HEK293 (cell line): ENCODE data around the gene ELL2.

ENCODE experiments used
- CTCF ChIA-PET: fragments of 350-600 bp; formaldehyde crosslinking; extraction: SDS; loops from one replicate; lab custom pipeline; 2021; ENCODE audit warnings: antibody characterized with exemption; lab: Yijun Ruan, JAX
- POLR2A ChIA-PET: fragments of 300-600 bp; formaldehyde crosslinking; extraction: SDS; loops from one replicate; lab custom pipeline; 2020; ENCODE audit warnings: antibody characterized with exemption, inconsistent platforms; lab: Yijun Ruan, JAX
- H3K27ac ChIP-seq: fragments of 200-500 bp; sonication (Bioruptor generic); 2 replicates; pipeline ENCODE4 v1.5.1; 2014; ENCODE audit warnings: low read depth, low read length, control low read depth, inconsistent platforms; ENCODE audit errors: extremely low read depth
- H3K36me3 ChIP-seq, 2 experiments: fragments of 200-500 bp in 1 of 2; sonication (Bioruptor generic) in 1 of 2; 1 replicate in 1 of 2; 2 replicates in 1 of 2; pipeline ENCODE4 v1.5.1; 2014 to 2017; ENCODE audit warnings: inconsistent platforms in 2 of 2, low read length in 2 of 2; ENCODE audit not compliant: control insufficient read depth in 2 of 2, insufficient read depth in 1 of 2
- H3K4me1 ChIP-seq: fragments of 200-500 bp; sonication (Bioruptor generic); 2 replicates; pipeline ENCODE4 v1.5.1; 2014; ENCODE audit warnings: mild to moderate bottlenecking, low read length, inconsistent platforms; ENCODE audit not compliant: control insufficient read depth, insufficient read depth
- H3K4me3 ChIP-seq: 2 replicates; pipeline ENCODE4 v1.5.1; 2011; ENCODE audit warnings: low read depth, mild to moderate bottlenecking, control low read depth, low read length, moderate library complexity
- H3K9me3 ChIP-seq: fragments of 200-500 bp; sonication (Bioruptor generic); 2 replicates; pipeline ENCODE4 v1.5.1; 2014; ENCODE audit warnings: low read depth, low read length, inconsistent platforms; ENCODE audit not compliant: control insufficient read depth, insufficient read depth
- REPIN1 ChIP-seq: fragments of 450-650 bp; formaldehyde crosslinking; IDR thresholded peaks from 2 replicates; pipeline ENCODE4 v1.5.1; 2017; ENCODE audit warnings: missing biosample characterization, missing genetic modification characterization, low read depth
- SCRT2 ChIP-seq: fragments of 450-650 bp; formaldehyde crosslinking; IDR thresholded peaks from 2 replicates; pipeline ENCODE4 v1.5.1; 2016; ENCODE audit warnings: missing biosample characterization, missing genetic modification characterization
- SP7 ChIP-seq: fragments of 450-650 bp; formaldehyde crosslinking; IDR thresholded peaks from 2 replicates; pipeline ENCODE4 v1.5.1; 2016; ENCODE audit warnings: missing biosample characterization, missing genetic modification characterization
- ZBTB1 ChIP-seq: fragments of 450-650 bp; formaldehyde crosslinking; IDR thresholded peaks from 2 replicates; pipeline ENCODE4 v1.5.1; 2016; ENCODE audit warnings: missing biosample characterization, missing genetic modification characterization
- ZBTB17 ChIP-seq: fragments of 450-650 bp; formaldehyde crosslinking; IDR thresholded peaks from 2 replicates; pipeline ENCODE4 v1.5.1; 2016; ENCODE audit warnings: missing biosample characterization, missing genetic modification characterization
- ZBTB7A ChIP-seq: fragments of 450-650 bp; formaldehyde crosslinking; IDR thresholded peaks from 2 replicates; pipeline ENCODE4 v1.5.1; 2016; ENCODE audit warnings: low read depth, missing biosample characterization, missing genetic modification characterization
- ZFP69B ChIP-seq: fragments of 450-650 bp; formaldehyde crosslinking; IDR thresholded peaks from 2 replicates; pipeline ENCODE4 v1.5.1; 2016; ENCODE audit warnings: missing biosample characterization, missing genetic modification characterization
- ZNF157 ChIP-seq: fragments of 450-650 bp; formaldehyde crosslinking; IDR thresholded peaks from 2 replicates; pipeline ENCODE4 v1.5.1; 2016; ENCODE audit warnings: missing biosample characterization, missing genetic modification characterization
- ZNF221 ChIP-seq: fragments of 450-650 bp; formaldehyde crosslinking; IDR thresholded peaks from 2 replicates; pipeline ENCODE4 v1.5.1; 2017; ENCODE audit warnings: missing biosample characterization, missing genetic modification characterization, borderline replicate concordance
- ZNF248 ChIP-seq: fragments of 450-650 bp; formaldehyde crosslinking; IDR thresholded peaks from 2 replicates; pipeline ENCODE4 v1.5.1; 2017; ENCODE audit warnings: missing biosample characterization, missing genetic modification characterization
- ZNF292 ChIP-seq: fragments of 450-650 bp; formaldehyde crosslinking; IDR thresholded peaks from 2 replicates; pipeline ENCODE4 v1.5.1; 2016; ENCODE audit warnings: low read depth, missing biosample characterization, missing genetic modification characterization, borderline replicate concordance
- ZNF37A ChIP-seq: fragments of 450-650 bp; IDR thresholded peaks from 2 replicates; pipeline ENCODE4 v1.5.1; 2018; ENCODE audit warnings: missing biosample characterization, missing genetic modification characterization
- ZNF416 ChIP-seq: fragments of 450-650 bp; formaldehyde crosslinking; IDR thresholded peaks from 2 replicates; pipeline ENCODE4 v1.5.1; 2016; ENCODE audit warnings: missing biosample characterization, missing genetic modification characterization
- ZNF561 ChIP-seq: fragments of 450-650 bp; IDR thresholded peaks from 2 replicates; pipeline ENCODE4 v1.5.1; 2018; ENCODE audit warnings: missing biosample characterization, missing genetic modification characterization, borderline replicate concordance
- ZNF610 ChIP-seq: fragments of 450-650 bp; formaldehyde crosslinking; IDR thresholded peaks from 2 replicates; pipeline ENCODE4 v1.5.1; 2016; ENCODE audit warnings: missing biosample characterization, missing genetic modification characterization, borderline replicate concordance
- ZNF623 ChIP-seq: fragments of 450-650 bp; formaldehyde crosslinking; IDR thresholded peaks from 2 replicates; pipeline ENCODE4 v1.5.1; 2016; ENCODE audit warnings: missing biosample characterization, missing genetic modification characterization
- ZNF658 ChIP-seq: fragments of 450-650 bp; formaldehyde crosslinking; IDR thresholded peaks from 2 replicates; pipeline ENCODE4; 2016; ENCODE audit warnings: missing biosample characterization, missing genetic modification characterization
- ZNF670 ChIP-seq: fragments of 450-650 bp; formaldehyde crosslinking; IDR thresholded peaks from 2 replicates; pipeline ENCODE4 v1.5.1; 2016; ENCODE audit warnings: missing biosample characterization, missing genetic modification characterization, low read depth
- ZNF830 ChIP-seq: fragments of 450-650 bp; IDR thresholded peaks from 2 replicates; pipeline ENCODE4 v1.5.0; 2018; ENCODE audit warnings: missing biosample characterization, missing genetic modification characterization, low read depth, mild to moderate bottlenecking, moderate library complexity
- ZNF843 ChIP-seq: fragments of 450-650 bp; formaldehyde crosslinking; IDR thresholded peaks from 2 replicates; pipeline ENCODE4 v1.5.1; 2016; ENCODE audit warnings: missing biosample characterization, missing genetic modification characterization
- ZSCAN30 ChIP-seq: fragments of 450-650 bp; IDR thresholded peaks from 2 replicates; pipeline ENCODE4 v1.5.1; 2018; ENCODE audit warnings: missing biosample characterization, mild to moderate bottlenecking, missing genetic modification characterization, moderate library complexity
- TF ChIP-seq, protein P1 (sequence below): fragments of 450-650 bp; formaldehyde crosslinking; IDR thresholded peaks from 2 replicates; pipeline ENCODE4 v1.5.1; 2016; ENCODE audit warnings: missing biosample characterization, missing genetic modification characterization
- TF ChIP-seq, protein P2 (sequence below): fragments of 450-650 bp; formaldehyde crosslinking; IDR thresholded peaks from 2 replicates; pipeline ENCODE4 v1.5.1; 2016; ENCODE audit warnings: missing biosample characterization, missing genetic modification characterization, borderline replicate concordance
- TF ChIP-seq, protein P3 (sequence below): fragments of 450-650 bp; formaldehyde crosslinking; IDR thresholded peaks from 2 replicates; pipeline ENCODE4 v1.5.1; 2016; ENCODE audit warnings: missing biosample characterization, missing genetic modification characterization
- TF ChIP-seq, protein P4 (sequence below): fragments of 450-650 bp; formaldehyde crosslinking; IDR thresholded peaks from 2 replicates; pipeline ENCODE4 v1.5.1; 2016; ENCODE audit warnings: missing biosample characterization, missing genetic modification characterization

ELL2 gene

DNA sequence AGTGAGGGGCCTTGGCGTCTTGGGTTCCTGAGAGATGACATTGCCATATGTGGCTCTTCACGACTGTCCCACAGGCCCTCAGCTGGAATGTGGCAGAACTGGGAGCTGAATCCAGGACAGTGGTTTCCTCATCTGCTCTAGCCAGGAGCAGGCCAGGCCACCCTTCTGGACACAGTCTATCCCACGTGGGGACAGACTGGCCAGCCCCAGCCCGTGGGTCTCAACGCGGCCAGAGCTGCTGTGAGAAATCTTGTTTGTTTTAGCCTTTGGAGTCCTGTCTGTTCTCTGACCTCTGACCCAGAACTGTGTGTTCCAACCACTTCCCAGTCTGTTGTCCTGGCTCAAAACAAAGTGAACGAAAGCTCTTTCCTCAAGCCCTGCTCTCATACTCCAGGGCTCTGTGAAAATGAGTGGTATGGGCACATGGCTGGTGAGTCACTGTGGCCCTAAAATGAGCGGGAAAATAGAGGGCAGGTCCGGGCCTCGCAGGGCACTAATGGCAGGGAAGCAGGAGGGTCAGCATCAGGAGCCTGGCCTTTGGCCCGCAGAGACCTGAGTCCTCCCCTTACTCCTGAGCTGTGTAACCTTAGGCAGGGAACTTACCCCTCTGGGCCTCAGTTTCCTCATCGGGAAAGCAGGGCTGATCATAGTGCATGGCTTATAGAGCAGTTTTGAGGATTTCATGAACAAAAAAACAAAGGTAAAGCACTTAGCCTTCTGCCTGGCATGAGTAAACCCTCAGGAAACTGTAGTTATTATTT lies 104.3 kb downstream of the ELL2 start:
- CTCF ChIA-PET: interaction anchor here (0.5 to 7.6 kb wide), 10 partner anchors 11 to 591 kb away, joined by 3 to 69 read pairs (median 4); no protein-coding TSS in a partner anchor
- Histone ChIP-seq H3K27ac (no peak overlapping the region), H3K9me3 (no peaks in the 10 kb centered on the region), H3K36me3 (no peaks in the 10 kb centered on the region), H3K4me1 (peaks cover 11% of the 10 kb centered on the region), H3K4me3 (no peak overlapping the region)
- no peak for TF ChIP-seq ZBTB7A (tag by site-specific recombination)
- TF ChIP-seq ZNF157 (tag by site-specific recombination): no peak
- no peak for TF ChIP-seq ZNF610
- no peak for TF ChIP-seq ZBTB17 (tag by site-specific recombination)
- no peak for TF ChIP-seq SP7 (tag by site-specific recombination)
- no peak for TF ChIP-seq ZNF670
- TF ChIP-seq ZNF830 (tag by site-specific recombination): no peak
- TF ChIP-seq ZNF292 (tag by site-specific recombination): no peak
- TF ChIP-seq ZNF248 (tag by site-specific recombination): no peak
- no peak for TF ChIP-seq ZNF843 (tag by site-specific recombination)
- TF ChIP-seq ZBTB1: no peak
- no peak for TF ChIP-seq ZNF37A (tag by site-specific recombination)
- no peak for TF ChIP-seq ZSCAN30
- no peak for TF ChIP-seq ZNF221 (tag by site-specific recombination)
- TF ChIP-seq SCRT2 (tag by site-specific recombination): no peak
- TF ChIP-seq ZNF561 (tag by site-specific recombination): no peak
- TF ChIP-seq, protein P1, sequence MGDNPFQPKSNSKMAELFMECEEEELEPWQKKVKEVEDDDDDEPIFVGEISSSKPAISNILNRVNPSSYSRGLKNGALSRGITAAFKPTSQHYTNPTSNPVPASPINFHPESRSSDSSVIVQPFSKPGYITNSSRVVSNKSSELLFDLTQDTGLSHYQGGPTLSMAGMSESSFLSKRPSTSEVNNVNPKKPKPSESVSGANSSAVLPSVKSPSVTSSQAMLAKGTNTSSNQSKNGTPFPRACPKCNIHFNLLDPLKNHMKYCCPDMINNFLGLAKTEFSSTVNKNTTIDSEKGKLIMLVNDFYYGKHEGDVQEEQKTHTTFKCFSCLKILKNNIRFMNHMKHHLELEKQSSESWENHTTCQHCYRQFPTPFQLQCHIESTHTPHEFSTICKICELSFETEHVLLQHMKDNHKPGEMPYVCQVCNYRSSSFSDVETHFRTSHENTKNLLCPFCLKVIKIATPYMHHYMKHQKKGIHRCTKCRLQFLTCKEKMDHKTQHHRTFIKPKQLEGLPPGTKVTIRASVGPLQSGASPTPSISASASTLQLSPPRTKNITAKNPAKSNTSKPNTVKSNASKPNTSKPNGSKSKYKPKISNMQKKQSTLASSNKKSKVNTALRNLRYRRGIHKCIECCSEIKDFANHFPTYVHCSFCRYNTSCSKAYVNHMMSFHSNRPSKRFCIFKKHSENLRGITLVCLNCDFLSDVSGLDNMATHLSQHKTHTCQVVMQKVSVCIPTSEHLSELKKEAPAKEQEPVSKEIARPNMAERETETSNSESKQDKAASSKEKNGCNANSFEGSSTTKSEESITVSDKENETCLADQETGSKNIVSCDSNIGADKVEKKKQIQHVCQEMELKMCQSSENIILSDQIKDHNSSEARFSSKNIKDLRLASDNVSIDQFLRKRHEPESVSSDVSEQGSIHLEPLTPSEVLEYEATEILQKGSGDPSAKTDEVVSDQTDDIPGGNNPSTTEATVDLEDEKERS: no peak
- TF ChIP-seq, protein P2, sequence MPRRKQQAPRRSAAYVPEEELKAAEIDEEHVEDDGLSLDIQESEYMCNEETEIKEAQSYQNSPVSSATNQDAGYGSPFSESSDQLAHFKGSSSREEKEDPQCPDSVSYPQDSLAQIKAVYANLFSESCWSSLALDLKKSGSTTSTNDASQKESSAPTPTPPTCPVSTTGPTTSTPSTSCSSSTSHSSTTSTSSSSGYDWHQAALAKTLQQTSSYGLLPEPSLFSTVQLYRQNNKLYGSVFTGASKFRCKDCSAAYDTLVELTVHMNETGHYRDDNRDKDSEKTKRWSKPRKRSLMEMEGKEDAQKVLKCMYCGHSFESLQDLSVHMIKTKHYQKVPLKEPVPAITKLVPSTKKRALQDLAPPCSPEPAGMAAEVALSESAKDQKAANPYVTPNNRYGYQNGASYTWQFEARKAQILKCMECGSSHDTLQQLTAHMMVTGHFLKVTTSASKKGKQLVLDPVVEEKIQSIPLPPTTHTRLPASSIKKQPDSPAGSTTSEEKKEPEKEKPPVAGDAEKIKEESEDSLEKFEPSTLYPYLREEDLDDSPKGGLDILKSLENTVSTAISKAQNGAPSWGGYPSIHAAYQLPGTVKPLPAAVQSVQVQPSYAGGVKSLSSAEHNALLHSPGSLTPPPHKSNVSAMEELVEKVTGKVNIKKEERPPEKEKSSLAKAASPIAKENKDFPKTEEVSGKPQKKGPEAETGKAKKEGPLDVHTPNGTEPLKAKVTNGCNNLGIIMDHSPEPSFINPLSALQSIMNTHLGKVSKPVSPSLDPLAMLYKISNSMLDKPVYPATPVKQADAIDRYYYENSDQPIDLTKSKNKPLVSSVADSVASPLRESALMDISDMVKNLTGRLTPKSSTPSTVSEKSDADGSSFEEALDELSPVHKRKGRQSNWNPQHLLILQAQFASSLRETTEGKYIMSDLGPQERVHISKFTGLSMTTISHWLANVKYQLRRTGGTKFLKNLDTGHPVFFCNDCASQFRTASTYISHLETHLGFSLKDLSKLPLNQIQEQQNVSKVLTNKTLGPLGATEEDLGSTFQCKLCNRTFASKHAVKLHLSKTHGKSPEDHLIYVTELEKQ: no peak
- TF ChIP-seq ZNF623 (tag by site-specific recombination): no peak
- POLR2A ChIA-PET: interaction anchor here (0.9 kb wide), 1 partner anchor 22 kb away, joined by 3 read pairs; no protein-coding TSS in a partner anchor

DNA sequence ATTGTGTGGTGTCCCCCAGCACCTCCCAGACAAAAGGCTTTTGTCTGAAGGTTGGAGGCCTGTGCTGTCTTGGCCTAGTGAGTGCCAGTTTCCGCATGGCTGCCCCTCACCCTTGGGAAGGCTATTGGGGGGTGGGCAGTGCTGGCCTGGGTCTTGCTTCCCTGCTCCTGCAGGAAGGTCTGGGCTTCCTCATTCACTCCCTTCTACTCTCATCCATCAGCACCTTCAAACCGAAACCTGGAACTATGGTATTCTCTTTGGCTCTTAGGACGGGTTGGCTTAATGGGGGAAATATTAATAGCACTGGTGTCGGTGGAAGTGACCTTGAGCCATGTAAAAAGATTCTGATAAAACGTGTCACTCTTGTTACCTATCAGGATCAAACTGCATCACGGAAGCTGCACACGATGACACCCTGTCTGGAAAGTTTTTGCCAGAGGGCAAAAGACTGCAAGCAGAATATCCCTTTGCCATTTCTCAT lies 105.1 kb downstream of the ELL2 start:
- peaks cover 3% of the 10 kb centered on the region for H3K4me1 ChIP-seq
- POLR2A ChIA-PET: interaction anchor here (0.9 kb wide), 1 partner anchor 22 kb away, joined by 3 read pairs; no protein-coding TSS in a partner anchor
- H3K36me3 ChIP-seq: no peaks in the 10 kb centered on the region
- CTCF ChIA-PET: interaction anchor here (0.5 to 7.6 kb wide), 6 partner anchors 10 to 592 kb away, joined by 3 to 69 read pairs (median 4); no protein-coding TSS in a partner anchor
- H3K27ac ChIP-seq: no peak overlapping the region
- H3K4me3 ChIP-seq: no peak overlapping the region
- H3K9me3 ChIP-seq: no peaks in the 10 kb centered on the region
- TF ChIP-seq ZFP69B (tag by site-specific recombination): no peak
- no peak for TF ChIP-seq REPIN1 (tag by site-specific recombination)
- TF ChIP-seq ZNF416 (tag by site-specific recombination): no peak
- TF ChIP-seq, protein P3, sequence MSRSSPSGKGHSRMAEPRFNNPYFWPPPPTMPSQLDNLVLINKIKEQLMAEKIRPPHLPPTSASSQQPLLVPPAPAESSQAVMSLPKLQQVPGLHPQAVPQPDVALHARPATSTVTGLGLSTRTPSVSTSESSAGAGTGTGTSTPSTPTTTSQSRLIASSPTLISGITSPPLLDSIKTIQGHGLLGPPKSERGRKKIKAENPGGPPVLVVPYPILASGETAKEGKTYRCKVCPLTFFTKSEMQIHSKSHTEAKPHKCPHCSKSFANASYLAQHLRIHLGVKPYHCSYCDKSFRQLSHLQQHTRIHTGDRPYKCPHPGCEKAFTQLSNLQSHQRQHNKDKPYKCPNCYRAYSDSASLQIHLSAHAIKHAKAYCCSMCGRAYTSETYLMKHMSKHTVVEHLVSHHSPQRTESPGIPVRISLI (tag by site-specific recombination): no peak
- TF ChIP-seq ZNF658: no peak
- TF ChIP-seq, protein P4, sequence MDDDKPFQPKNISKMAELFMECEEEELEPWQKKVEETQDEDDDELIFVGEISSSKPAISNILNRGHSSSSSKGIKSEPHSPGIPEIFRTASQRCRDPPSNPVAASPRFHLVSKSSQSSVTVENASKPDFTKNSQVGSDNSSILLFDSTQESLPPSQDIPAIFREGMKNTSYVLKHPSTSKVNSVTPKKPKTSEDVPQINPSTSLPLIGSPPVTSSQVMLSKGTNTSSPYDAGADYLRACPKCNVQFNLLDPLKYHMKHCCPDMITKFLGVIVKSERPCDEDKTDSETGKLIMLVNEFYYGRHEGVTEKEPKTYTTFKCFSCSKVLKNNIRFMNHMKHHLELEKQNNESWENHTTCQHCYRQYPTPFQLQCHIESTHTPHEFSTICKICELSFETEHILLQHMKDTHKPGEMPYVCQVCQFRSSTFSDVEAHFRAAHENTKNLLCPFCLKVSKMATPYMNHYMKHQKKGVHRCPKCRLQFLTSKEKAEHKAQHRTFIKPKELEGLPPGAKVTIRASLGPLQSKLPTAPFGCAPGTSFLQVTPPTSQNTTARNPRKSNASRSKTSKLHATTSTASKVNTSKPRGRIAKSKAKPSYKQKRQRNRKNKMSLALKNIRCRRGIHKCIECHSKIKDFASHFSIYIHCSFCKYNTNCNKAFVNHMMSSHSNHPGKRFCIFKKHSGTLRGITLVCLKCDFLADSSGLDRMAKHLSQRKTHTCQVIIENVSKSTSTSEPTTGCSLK: no peak
- no peak for TF ChIP-seq SCRT2 (tag by site-specific recombination)
